Activated CD8-positive, alpha-beta memory T cell treated with anti-CD3 and anti-CD28 coated beads for 48 hours (primary cell): ENCODE measurements around the gene GIMAP6.
"Not testable (repeated sequence)": the region's sequence is repeated elsewhere in the genome, so short reads cannot be mapped to it uniquely, and the experiment has no call there.

Experiments
- DNase-seq, 3 experiments: peaks; one replicate each; pipeline ENCODE4 v3.0.0-alpha.2; 2020; ENCODE audit warnings: low read depth in 2 of 3, low spot score in 2 of 3

The GIMAP6 gene

DNA sequence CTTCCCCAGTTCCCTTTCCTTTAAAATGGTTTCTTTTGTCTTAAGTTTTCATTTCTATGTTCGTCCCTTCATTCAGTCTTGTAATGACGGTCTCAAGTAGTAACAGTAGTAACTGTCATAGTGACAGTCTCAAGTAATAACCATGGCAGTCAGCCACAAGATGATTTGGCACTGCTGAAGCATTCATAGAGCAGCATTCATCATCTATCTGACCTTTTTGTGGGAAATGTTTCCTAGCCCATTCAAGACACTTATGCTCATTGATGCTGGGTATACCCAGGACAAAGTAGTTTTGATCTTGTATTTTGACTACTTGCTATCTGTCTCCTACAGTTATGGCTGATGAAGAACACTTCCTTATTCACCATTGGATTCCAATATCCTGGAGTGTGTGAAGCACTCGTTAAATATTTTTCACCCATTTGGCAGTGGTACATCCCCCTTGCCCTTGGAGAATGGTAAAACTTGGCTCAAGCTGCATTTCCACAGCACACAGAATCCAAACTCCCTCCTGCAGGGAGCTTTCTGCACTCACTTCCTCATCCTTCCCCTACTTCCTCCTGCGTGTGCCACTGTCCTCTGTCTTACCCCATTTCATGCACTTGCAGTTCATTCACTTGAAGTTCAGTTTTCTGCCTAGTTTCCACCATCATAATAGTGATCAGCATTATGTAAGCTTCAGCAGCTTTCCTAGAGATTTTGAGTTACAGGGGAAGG, 46.0 kb downstream of the GIMAP6 start:
- DNase-seq: no peak

DNA sequence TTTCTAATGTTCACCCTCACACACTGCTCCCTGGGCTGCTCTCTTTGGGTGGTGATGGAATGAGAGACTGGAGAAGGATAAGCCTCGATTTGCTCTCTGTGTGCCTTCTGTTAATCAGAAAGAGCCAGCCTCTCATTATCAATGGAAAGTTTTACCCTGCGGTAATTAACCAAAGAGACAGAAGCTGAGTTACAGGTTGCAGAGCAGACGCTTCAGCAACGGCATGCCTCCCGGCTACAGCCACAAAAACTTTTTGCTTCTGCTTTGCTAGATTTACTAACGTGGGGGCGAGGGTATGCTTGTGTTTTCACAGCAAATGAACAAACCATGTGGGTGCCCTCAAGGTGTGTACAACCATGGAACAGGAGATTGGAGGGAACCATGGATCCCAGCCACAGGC, 47.0 kb downstream of the GIMAP6 start:
- DNase-seq: no peak

DNA sequence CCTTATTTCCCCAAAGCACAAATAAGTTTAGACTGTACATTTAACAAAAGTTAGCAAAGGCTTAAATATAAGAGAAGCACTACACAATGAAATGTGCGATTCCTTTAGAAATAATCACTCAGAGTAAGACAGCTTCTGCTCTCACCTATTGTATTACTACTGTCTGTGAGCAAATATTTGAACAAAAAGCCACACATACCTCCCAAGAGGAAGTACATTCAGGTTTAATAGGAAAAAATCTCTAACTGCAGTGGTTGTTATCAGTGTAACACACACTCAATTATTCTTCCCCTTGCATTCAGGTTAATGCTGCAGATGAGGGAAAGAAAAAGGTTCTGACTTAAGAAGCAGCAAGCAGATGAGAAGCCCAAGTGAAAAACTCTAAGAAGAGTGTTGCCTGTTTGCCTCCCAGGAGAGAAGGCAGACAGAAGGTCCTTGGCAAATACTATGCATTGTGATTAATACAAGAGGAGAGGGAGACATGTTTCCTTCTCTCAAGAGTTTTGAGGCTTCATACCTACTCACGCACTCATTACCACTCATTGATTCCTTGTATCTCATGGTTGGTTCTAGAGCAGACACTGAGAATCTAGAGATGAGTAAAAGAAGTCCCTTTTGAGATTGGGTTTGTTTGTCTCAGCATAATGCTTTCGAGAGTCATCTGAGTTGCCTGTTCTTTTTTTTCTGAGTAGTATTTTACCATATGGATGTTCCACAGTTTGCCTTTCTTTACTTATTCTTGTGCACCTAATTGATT, 51.4 kb downstream of the GIMAP6 start:
- no peak for DNase-seq

DNA sequence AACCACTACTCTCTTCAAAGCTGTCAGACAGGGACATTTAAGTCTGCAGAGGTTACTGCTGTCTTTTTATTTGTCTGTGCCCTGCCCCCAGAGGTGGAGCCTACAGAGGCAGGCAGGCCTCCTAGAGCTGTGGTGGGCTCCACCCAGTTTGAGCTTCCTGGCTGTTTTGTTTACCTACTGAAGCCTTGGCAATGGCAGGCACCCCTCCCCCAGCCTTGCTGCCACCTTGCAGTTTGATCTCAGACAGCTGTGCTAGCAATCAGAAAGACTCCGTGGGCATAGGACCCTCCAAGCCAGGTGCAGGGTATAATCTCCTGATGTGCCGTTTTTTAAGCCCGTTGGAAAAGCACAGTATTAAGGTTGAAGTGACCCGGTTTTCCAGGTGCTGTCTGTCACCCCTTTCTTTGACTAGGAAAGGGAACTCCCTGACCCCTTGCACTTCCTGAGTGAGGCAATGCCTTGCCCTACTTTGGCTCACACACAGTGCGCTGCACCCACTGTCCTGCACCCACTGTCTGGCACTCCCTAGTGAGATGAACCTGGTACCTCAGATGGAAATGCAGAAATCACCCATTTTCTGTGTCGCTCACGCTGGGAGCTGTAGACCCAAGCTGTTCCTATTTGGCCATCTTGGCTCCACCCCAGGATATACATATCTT, 52.1 kb downstream of the GIMAP6 start:
- not testable (repeated sequence) for DNase-seq
